NCI-H1436 treated with DMSO at 0.1 percent for 48 hours (cell line): ENCODE results near the gene DDX41.

ENCODE experiments used
- DNase-seq: peaks from one replicate; lab custom pipeline; 2025; lab: John Stamatoyannopoulos, UW

The DDX41 gene

GRCh38 chr5:177512736-177513380 is 3.9 kb downstream of the DDX41 start:
- DNase-seq, result no peak

DNA sequence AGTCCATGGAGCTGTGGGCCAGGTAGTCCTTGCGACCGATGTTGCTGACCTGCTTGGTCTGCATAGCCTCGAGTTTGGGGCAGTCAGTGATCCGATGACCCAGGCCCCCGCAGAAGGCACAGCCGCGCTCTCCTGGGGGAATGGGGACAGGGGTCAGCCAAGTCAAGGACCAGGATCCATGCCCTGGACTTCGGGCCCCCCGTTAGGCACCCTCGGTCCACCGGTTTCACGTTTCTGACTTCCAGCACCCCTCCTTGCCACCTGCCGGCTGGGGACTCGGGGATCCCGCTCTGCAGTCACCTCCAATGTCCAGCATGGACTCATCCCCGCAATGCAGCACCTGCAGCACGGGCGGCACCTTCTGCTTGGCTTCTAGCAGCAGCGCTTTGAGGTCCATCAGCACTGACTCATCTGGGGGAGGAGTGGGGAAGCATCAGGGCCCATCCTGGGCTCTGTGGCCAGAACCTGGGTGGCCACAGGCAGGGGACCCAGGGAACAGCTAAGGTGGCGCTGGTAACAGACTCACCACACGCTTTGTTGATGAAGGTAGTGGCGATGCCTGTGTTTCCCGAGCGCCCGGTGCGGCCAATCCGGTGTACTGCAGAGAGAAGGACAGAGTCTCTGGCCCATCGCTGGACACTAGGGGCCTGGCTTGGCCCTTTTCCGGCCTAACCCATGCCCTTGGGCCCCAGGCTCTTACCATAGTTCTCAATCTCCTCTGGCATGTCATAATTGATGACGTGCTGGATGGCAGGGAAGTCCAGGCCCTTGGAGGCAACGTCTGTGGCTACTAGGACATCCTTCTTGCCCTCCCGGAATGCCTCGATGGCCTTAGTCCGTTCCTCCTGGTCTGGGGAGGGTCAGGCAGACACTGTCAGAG is 4.7 kb downstream of the DDX41 start:
- no peak for DNase-seq

DNA sequence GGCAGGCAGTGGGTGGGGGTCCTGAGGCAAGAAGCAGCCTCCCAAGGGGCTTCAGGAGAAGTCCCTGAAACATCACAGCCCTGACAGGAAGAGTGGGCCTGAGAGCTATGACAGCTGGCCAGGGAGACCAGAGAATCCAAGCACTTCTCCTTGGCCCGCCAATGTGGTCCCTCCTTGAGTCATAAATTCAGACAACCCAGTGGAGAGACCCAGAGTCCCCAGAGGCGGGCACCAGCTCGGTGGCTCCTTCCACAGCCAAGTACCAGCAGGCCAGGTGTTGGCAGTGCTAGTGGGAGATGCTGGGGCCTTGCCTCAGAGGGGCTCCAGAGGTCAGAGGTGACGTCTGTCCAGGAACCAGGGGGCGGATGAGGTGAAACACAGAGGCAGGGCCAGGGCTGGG is 5.6 kb downstream of the DDX41 start:
- DNase-seq, result no peak

- DNase-seq, result no peak
Measured at GRCh38 chr5:177510567-177511053, 6.2 kb downstream of the DDX41 start.

- DNase-seq, result no peak
Measured at GRCh38 chr5:177509991-177510566, 6.7 kb downstream of the DDX41 start.

DNA sequence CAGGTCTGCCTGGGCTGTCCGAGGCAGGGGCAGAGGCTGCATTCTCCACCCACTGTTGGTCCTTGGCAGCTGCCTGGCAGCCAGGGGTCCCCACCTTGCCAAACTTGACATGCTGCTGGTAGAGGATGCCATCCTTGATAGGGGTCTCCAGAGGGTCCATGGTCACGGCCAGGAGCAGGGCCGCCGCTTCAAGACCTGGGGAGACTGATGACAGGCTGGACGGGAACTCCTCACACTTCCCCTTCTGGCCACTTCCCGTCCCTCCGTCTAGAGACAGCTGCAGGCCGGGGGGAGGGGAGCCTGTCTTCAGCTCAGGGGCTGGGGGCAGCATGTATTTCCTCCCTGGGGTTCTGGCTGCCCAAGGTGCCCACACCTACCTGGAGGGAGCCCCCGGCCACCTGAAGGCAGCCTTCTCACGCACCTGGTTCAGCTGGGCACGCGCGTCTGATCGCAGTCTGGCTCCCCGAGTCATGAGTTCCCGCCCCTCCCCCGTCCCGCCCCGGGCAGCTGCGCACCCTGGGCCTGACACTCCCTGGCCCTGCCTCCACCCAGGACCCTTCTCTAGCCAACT is 7.3 kb downstream of the DDX41 start, which contains the start of gene DOK3:
Gene DOK3, minus strand, starts transcription at position 446 of the 571 bp plus-strand sequence. Its CDS starts 286 bp downstream, at position 160.
- DNase-seq, result no peak

GRCh38 chr5:177508837-177509236 is 7.9 kb downstream of the DDX41 start:
- DNase-seq, result no peak

DNA sequence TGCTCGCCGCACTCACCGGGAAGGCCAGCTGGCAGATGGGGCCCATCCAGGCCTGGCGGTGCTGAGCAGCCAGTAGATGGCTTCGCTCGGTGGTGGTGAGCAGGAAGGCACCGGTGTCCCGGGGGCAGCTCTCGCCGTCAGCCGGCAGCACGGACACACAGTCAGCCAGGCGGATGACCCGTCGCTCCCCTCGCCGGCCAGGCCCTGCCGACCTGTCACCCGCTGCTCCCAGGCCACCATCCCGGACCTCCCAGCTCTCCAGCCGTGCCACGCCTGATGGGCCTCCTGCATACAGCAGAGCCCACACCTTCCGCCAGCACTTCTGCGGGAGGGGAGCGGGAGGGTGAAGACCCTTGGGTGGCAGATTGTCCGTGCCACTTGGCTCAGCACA is 8.5 kb downstream of the DDX41 start:
- no peak for DNase-seq

DNA sequence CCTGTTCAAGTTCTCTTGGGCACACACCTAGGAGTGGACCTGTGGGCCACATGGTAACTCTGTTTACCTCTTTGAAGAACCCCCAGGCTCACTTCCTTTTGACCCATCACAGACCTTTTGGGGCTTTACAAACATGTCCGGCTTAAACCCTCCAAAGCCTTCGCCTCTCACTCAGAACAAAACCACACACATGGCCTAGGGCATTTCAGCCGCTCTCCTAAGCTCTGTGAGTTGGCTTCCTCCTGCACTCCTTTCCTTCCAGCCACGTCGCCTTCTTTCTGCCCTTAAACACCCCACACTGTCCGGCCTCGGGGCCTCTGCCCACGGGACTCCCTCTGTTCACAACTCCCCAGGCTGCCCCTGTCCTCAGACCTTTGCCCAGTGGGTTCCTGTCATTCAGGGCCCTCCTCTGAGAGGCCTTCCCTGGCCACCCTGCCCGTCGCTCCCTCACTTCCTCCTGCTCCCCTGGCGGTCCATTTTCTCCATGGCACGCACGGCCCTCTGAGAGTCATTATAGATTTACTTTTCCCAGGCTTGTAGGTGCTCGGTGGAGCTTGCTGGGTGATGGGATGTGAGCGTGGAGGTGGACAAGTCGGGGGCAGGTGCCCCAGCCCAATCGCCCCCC is 9.1 kb downstream of the DDX41 start:
- no peak for DNase-seq

GRCh38 chr5:177507165-177507564 is 9.6 kb downstream of the DDX41 start:
- no peak for DNase-seq

GRCh38 chr5:177505075-177505474 is 11.7 kb downstream of the DDX41 start:
- no peak for DNase-seq

- DNase-seq, result no peak
Measured at GRCh38 chr5:177504086-177505056, 12.4 kb downstream of the DDX41 start.

DNA sequence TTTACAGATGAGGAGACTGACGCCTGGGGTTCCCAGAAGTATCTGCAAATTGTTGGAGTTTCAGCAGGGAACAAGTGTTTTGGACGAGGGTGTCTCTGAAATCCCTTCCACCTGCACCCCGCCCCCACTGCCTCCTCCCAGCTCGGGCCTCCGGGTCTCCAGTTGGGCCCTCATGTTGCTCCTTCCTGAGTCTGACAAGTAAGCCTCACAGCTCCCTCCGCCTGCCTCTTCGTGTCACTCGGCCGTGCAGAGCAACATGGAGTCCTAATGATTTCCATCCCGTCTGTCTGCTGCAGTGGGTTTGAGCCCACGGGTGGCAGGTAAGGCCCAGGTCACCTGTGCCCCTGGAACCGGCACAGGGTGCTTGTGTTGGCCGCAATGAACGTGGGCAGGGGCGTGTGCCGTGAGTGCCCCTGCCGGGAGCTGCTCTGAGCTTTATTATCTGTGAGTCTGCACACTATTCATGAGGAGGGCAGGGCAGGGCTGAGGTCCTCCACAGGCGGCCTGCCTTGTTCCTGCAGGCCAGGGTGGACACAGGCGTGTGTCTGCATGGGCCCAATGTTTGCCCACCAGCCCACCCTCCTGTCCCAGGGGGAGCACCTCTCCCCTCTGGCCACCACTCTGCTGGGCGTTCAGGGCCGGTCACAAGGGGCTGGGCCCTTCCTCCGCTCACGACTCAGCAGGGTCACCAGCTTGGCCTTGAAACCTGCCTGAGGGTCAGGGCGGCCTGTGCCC is 13.2 kb downstream of the DDX41 start:
- DNase-seq, result no peak

DNA sequence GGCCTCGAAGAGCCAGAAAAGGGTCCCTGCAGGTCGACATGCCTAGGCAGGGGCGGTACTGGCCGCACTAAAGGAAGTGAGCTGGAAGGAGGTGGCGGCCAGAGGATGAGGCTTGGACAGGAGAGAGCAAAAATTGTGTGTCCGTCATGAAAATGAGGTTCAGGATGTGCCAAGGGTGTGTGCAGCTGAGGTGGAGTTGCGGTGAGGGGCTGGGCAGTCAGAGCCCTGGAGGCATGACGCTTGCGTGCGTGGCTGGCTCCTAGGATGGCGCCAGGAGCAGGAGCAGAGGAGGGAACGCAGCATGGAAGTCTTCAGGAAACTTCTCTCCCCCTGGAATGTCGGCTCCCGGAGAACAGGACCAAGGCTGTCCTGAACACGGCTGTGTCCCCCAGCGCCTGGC is 13.9 kb downstream of the DDX41 start:
- DNase-seq, result no peak

DNA sequence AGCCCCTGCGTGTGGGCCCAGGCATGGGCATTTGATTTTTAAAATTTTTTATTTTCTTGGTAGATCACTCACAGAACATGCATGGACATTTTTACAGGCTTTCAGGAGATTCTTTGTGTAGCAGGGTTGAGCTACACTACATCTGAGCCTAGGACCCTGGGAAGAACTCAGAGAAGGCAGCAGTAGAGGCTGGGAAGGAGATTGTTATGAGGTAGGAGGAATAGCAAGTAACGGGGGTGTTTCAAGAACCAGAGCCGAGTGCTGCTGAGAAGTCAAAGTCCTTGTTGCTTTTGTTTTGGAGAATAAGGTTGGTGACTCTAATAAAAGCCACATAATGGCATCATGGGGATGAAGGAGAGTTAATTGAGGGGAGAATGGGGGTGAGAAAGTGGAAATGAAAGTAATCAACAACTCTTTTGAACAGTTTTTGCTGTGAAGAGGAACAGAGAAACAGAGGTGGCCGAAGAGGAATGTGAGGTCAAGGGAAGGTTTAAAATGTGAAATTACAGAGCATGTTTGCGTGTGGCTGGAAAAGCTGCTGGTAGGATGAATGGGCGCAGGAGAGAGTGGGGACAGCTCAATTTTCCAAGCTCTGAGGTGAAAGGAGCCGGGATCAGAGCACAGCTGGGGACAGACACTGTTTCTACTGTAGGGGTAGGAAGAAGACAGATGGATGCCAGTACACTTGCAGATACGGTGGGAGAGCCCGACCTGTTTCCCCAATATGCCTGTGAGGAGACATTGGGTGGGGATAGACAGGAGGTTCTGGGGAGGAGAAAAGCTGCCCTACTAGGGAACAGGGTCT is 14.7 kb downstream of the DDX41 start:
- DNase-seq, result no peak

DNA sequence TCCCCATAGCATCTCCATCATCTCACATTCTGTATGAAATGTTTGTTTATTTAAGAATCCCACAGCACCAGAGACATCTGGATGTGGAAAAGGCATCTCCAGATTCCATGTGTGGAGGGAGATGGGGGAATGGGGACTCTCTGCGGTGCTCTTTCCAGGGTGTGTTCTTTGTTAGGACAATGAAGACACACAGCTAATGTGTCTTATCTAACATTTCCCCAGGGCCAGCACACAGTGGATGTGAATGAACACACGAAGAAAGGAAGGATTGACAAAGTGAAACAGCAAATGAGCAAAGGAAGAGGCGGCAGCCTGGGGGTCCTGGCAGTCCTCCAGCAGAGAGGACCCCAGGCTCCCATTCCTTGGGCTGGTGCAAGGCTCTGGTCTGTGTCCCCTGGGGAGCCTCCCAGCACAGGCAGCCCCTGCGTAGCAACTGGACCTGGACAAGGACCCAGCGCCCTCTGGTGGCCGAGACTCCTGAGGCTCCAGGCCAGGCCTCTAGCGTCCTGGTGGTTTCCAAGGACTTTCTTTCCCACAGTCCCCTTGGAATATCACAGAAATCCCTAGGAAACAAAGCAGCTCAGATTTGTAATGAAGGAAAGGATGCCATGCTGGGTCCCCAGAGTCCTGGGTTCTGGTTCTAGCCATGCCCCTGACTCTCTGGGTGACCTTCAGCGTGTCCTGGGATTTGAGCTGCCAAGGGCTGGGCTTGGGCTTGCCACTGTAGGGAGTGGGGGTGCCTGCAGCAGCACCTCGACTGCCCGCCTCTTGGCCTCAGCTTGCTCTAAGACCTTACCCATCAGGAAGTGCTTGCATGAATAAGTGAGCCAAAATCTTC is 15.9 kb downstream of the DDX41 start:
- no peak for DNase-seq

GRCh38 chr5:177499842-177500241 is 16.9 kb downstream of the DDX41 start:
- DNase-seq, result no peak

GRCh38 chr5:177498013-177498787 is 18.6 kb downstream of the DDX41 start:
- no peak for DNase-seq
